HG02943 (cell line): ENCODE data around the gene ENOX2.

Source experiments
- ATAC-seq: cut with Tn5 transposase; IDR thresholded peaks from one replicate; pipeline ENCODE4 v1.9.1; 2021; ENCODE audit warnings: mild to moderate bottlenecking, low read depth, moderate library complexity; ENCODE audit not compliant: unreplicated experiment

The ENOX2 gene

GRCh38 chrX:130771648-130772047 is 131.4 kb downstream of the ENOX2 start:
- no peak for ATAC-seq

GRCh38 chrX:130771230-130771629 is 131.8 kb downstream of the ENOX2 start:
- ATAC-seq = no peak

DNA sequence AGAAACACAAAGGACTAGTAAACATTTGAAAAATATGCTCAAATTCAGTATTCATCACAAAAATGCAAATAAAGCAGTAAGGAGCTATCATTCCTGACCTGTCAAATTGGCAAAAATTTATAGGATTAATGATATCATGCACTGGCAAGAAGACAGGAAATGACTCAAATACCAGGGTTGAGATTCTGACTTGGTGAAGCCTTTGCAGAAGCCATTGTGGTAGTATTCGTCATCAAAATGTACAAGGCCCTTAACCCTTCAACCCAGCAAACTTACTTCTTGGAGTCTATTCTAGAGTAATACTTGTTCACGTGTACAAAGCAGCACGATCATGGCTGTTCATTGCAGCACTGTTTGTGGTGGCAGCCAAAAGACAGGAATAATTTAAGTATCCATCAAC is 132.4 kb downstream of the ENOX2 start:
- no peak for ATAC-seq

DNA sequence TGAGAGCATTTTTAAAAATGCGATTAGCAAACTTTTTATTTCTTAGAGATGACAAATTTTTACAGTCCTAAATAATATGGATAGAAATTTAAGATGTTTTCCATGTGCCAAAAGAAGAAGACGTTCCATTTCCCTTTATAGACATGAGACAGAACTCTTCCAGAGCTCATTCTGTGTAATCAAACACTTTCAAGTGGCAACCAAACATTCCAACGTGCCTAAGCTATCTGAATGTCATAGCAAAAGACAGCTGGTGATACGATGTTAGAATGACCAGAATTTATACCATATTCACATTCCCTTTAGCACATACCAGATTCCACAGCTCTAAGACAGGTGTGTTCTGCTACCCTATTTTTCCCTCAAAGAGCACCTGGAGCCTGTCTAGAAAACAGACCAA is 133.2 kb downstream of the ENOX2 start:
- ATAC-seq = no peak

DNA sequence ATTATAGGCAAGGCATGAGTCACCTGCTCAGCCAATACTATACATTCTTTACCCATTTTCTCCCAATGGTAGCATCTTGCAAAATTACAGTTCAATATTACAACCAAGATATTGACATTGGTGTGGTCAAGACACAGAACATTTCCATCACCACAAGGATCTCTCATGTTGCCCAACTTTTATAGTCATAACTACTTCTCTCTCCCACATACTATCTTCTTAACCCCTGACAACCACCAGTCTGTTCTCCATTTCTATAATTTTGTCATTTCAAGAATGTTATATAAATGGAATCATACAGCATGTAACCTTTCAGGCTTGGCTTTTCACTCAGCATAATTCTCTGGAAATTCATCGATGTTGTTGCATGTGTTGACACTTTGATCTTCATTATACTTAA is 144.9 kb downstream of the ENOX2 start:
- ATAC-seq = no peak

DNA sequence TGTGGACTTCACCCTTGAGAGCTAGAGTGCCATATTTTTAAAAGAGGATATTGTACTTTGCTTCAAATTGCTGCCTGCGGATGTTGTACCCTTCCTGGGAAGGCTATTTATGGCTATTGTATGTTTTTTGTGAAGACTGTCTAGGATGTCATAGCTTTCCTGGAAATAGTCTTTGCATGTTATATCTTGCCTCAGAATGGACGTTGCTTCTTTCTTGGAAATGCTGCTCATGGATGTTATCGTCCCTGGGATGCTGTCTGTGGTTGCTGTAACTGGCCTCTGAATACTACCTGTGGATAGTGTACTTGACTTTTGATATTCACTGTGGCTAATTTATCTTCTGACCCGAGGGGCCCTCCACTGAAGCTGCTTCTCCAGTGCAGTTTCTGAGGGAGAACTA is 146.8 kb downstream of the ENOX2 start:
- no peak for ATAC-seq

DNA sequence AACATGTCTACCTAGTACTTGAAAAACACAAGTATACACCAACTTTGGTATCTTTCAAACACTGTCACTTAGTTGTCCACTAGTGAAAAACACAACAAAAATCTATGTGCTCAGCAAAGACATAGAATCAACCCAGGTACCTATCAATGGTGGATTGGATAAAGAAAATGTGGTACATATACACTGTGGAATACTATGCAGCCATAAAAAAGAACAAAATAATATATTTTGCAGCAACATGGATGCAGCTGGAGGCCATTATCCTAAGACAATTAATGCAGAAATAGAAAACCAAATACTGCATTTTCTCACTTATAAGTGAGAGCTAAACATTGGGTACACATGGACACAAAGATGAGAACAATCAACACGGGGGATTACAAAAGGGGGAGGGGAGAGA is 148.7 kb downstream of the ENOX2 start:
- no peak for ATAC-seq

GRCh38 chrX:130746709-130747342 is 156.2 kb downstream of the ENOX2 start:
- ATAC-seq = no peak

DNA sequence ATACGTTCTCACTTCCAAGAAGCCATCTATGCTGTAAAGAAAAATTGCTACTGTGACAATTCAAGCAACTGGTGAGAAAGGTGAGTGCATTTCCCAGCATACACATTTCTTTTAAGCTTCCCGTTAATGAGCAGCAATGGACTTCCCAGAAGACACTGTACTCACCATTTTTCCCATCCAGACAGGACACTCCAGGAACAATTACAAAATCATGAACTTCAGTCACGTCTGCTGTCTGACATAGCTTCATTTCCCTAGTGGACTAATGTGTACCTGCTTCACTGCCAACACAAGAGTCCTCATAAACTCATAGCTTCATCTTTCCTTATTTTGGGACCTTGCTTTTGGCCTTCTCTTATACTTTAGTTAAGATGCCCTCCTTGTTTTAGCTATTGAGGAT is 156.9 kb downstream of the ENOX2 start:
- no peak for ATAC-seq

DNA sequence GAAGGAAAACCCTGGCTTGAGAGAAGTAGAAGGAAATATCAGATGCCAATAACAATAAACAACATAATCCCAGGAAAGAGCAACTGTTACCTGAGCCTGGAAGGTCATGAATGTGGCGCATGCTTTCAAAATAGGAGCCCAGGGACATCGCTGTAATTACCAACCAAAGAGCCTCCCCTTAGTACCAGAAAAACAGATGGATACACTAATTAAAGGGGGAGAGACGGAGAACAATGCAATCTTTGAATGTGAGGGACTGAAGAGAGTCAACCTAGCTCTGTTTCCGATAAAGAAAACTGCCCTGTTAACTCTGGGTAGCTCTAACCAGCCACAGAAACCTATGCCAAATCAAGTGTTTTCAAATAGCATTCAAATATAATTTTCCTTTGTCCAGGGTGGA is 161.4 kb downstream of the ENOX2 start:
- no peak for ATAC-seq

- ATAC-seq = no peak
These were observed 161.9 kb downstream of the ENOX2 start for GRCh38 chrX:130741151-130741550.

- ATAC-seq = no peak
These were observed 164.3 kb downstream of the ENOX2 start for GRCh38 chrX:130738638-130739195.

DNA sequence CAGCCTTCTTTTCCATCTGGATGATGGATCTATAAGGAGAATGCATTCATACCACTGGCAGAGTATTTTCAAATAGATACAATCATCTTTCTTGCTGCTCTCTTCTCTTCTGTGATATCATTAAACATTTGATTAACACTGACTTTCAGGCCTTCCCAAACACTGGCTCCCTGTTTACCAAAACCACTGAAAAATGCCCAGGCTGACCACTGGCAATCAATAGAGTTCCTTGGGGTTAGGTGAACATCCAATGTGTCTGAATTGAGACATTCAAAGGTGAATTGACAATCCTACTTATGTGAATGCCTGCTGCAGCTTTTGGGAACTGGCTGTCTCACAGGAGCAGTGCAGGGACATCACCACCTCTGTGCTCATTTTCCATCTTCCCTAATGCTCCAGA is 168.3 kb downstream of the ENOX2 start:
- ATAC-seq = no peak

DNA sequence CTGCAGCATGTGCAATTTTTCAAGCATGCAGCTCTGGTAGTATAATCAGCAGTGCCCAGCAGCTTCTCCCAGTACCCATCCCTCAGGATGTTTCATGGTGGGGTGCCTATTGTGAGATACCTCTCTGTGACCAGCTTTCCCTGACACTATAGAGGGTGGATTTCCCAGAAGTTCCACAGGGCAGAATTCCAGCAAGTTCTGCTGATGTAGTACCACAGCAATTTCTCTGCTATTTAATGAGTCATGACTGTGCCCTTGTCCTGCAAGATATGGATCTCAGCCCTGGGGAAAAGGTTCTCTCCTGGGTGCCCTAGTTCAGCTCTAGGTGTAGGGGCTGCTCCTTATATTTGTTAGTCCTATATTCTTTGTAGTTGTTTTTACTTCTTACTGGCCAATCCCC is 174.8 kb downstream of the ENOX2 start:
- ATAC-seq = no peak

- ATAC-seq = no peak
These were observed 176.3 kb downstream of the ENOX2 start for GRCh38 chrX:130726661-130727060.

- no peak for ATAC-seq
These were observed 177.5 kb downstream of the ENOX2 start for GRCh38 chrX:130725519-130725918.

- no peak for ATAC-seq
These were observed 183.6 kb downstream of the ENOX2 start for GRCh38 chrX:130719413-130719812.

GRCh38 chrX:130718137-130718536 is 184.9 kb downstream of the ENOX2 start:
- ATAC-seq = no peak

DNA sequence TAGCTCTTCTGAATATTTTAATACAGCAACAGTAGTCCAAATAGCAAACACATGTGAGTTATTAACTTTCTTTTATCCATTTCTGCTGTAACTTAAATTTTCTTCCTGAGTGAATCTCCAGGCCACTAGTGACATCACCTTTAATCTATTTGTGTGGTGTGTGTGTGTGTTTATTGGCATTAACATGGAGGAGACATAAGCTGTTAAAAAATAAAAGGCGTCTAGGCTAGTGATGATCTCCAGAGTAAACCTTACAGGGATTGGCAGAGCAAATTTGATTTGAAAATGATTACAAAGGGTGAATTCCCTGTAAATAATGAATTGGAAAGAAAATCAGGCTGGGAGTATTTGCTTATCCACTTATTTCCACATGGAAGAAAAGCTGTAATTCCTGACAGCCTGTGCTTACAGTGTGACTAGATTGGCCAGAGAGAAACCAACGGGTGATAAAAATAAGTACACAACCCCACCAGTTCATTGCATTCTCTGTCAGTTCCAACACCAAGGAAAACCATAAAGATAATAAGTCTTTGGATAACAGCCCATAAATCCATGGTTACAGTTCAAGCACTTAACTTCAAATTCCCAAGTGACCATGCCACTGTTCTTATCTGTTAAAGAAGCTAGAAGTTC is 186.1 kb downstream of the ENOX2 start:
- no peak for ATAC-seq

- no peak for ATAC-seq
These were observed 186.7 kb downstream of the ENOX2 start for GRCh38 chrX:130716346-130716745.

- ATAC-seq = no peak
These were observed 187.7 kb downstream of the ENOX2 start for GRCh38 chrX:130715299-130715698.

GRCh38 chrX:130714665-130715064 is 188.3 kb downstream of the ENOX2 start:
- ATAC-seq = no peak
